ENCODE measurements around the gene OXT.

- TF ChIP-seq CTCF (IDR thresholded peaks at IDR 0.05) (no peak), POLR2A (IDR thresholded peaks at IDR 0.05) (no peak)
Measured at GRCh38 chr20:3088031-3088430, 16.6 kb downstream of the OXT start.
